ENCODE data around the gene PLD5. TPM values are rescaled to one million over a fixed set of nuclear protein-coding genes. Genes with fewer than 3 reads are reported as not detected.

Gene PLD5
- total RNA-seq, 2 donors from 2014 or later, result 1.8 TPM; not detected in 1

DNA sequence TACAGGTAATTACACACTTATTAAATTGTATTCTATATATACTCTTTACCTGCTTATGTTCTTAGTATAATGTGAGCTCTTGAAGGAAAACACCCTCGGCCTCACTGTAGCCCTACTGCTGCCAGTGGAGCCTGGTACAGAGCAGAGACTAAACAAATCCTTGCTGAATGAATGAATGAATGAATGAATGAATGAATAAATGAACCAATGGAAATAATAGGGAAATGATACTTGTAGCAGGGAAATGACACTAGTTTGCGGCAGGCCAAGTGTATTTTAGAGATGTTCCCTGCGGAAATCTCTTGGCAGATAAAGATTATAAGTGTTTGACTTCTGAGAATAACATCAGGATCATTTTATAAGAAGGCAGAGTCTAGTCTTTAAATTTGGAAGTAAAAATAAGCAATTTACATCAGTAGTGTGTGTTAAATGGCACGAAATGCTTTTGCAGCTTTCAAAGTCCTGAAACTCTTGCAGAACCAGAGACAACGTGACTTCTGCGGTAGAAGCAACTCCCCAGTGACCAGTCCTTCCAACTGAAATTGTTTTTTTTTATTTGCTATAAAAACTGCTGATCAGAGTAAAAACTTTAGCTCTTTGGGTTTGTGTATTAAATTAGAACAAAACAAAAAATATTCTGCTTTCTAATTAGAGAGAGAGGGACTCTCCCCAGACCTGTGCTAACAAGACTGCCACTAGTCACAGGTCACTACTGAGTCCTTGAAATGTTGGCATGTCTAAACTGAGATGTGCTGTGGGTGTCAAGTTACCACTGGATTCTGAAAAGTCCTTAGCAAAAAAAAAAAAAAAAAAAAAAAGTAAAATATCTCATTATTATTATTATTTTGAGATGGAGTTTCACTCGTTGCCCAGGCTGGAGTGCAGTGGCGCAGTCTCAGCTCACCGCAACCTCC lies 326.3 kb downstream of the PLD5 start:
- no peaks in the 10 kb centered on the region for H3K4me1 ChIP-seq
- intact Hi-C loops (cut with DNase I), result no loop called here
- no peak overlapping the region for H3K4me3 ChIP-seq
- WGBS, 2 donors, result 67 to 76% methylated on average over 9 of the region's 9 CpGs
- no peak overlapping the region for H3K27ac ChIP-seq
- no peak for ATAC-seq
- no peaks in the 10 kb centered on the region for H3K9me3 ChIP-seq
- DNase-seq, result no peak
- no peaks in the 10 kb centered on the region for H3K36me3 ChIP-seq (replicated peaks in 1 of 2; ENCODE audit: insufficient read depth in 1 of 2, low read depth in 2 of 2)
- H3K27me3 ChIP-seq, result no peaks in the 10 kb centered on the region
- TF ChIP-seq, protein P1, sequence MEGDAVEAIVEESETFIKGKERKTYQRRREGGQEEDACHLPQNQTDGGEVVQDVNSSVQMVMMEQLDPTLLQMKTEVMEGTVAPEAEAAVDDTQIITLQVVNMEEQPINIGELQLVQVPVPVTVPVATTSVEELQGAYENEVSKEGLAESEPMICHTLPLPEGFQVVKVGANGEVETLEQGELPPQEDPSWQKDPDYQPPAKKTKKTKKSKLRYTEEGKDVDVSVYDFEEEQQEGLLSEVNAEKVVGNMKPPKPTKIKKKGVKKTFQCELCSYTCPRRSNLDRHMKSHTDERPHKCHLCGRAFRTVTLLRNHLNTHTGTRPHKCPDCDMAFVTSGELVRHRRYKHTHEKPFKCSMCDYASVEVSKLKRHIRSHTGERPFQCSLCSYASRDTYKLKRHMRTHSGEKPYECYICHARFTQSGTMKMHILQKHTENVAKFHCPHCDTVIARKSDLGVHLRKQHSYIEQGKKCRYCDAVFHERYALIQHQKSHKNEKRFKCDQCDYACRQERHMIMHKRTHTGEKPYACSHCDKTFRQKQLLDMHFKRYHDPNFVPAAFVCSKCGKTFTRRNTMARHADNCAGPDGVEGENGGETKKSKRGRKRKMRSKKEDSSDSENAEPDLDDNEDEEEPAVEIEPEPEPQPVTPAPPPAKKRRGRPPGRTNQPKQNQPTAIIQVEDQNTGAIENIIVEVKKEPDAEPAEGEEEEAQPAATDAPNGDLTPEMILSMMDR (IDR thresholded peaks at IDR 0.05), result no peak
- TF ChIP-seq POLR2A (IDR thresholded peaks at IDR 0.05), result no peak

DNA sequence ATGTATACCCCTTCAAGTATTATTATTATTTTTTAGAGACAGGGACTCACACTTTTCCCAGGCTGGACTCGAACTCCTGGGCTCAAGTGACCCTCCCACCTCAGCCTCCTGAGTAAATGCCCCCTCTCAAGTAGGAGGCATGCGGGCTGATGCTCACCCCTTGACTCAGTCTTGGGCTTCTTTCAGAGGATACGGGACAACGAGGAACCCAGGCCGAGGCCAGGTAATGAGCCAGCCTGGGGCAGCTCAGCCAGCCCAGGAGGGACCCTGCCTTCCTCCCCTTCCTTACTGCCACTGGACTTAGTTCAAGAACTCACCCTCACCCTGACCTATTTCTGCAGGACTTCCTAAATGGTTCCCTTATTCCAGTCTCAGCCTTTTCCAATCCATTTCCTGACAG lies 327.6 kb downstream of the PLD5 start:
- Histone ChIP-seq H3K9me3 (no peaks in the 10 kb centered on the region), H3K4me1 (no peaks in the 10 kb centered on the region), H3K27me3 (no peaks in the 10 kb centered on the region), H3K27ac (no peak overlapping the region), H3K4me3 (no peak overlapping the region), H3K36me3 (replicated peaks in 1 of 2; ENCODE audit: insufficient read depth in 1 of 2, low read depth in 2 of 2) (no peaks in the 10 kb centered on the region)
- intact Hi-C loops (cut with DNase I), result no loop called here
- no peak for TF ChIP-seq POLR2A (IDR thresholded peaks at IDR 0.05)
- TF ChIP-seq, protein P1 (IDR thresholded peaks at IDR 0.05), result no peak
- no peak for ATAC-seq
- 72 to 80% methylated on average over 5 of the region's 5 CpGs for WGBS, 2 donors
- DNase-seq, result no peak

- DNase-seq, result no peak
These were observed 328.4 kb downstream of the PLD5 start for GRCh38 chr1:242196101-242196500.

GRCh38 chr1:242189591-242189990 lies 334.9 kb downstream of the PLD5 start:
- no peak for DNase-seq
- 60 to 82% methylated on average over 2 of the region's 2 CpGs for WGBS, 2 donors

More at GRCh38 chr1:242196101-242196500, 328.4 kb downstream of the PLD5 start:
- Histone ChIP-seq H3K4me3 (no peak overlapping the region), H3K36me3 (replicated peaks in 1 of 2; ENCODE audit: insufficient read depth in 1 of 2, low read depth in 2 of 2) (no peaks in the 10 kb centered on the region), H3K27ac (no peak overlapping the region), H3K27me3 (no peaks in the 10 kb centered on the region), H3K4me1 (no peaks in the 10 kb centered on the region), H3K9me3 (no peaks in the 10 kb centered on the region)
- ATAC-seq, result no peak
- intact Hi-C loops (cut with DNase I), result no loop called here
- 57 to 58% methylated on average over 7 of the region's 7 CpGs for WGBS, 2 donors
- TF ChIP-seq, protein P1 (IDR thresholded peaks at IDR 0.05), result no peak
- no peak for TF ChIP-seq POLR2A (IDR thresholded peaks at IDR 0.05)

More at GRCh38 chr1:242189591-242189990, 334.9 kb downstream of the PLD5 start:
- H3K9me3 ChIP-seq, result no peaks in the 10 kb centered on the region
- H3K36me3 ChIP-seq (replicated peaks in 1 of 2; ENCODE audit: insufficient read depth in 1 of 2, low read depth in 2 of 2), result no peaks in the 10 kb centered on the region
- intact Hi-C loops (cut with DNase I), result no loop called here
- no peak overlapping the region for H3K4me3 ChIP-seq
- H3K4me1 ChIP-seq, result no peaks in the 10 kb centered on the region
- TF ChIP-seq, protein P1 (IDR thresholded peaks at IDR 0.05), result no peak
- TF ChIP-seq POLR2A (IDR thresholded peaks at IDR 0.05), result no peak
- ATAC-seq, result no peak
- H3K27me3 ChIP-seq, result no peaks in the 10 kb centered on the region
- H3K27ac ChIP-seq, result no peak overlapping the region

All from body of pancreas (tissue), 4 donors.